Esophagus squamous epithelium (tissue), 5 donors: ENCODE measurements around the gene STK35. TPM values are rescaled to one million over a fixed set of nuclear protein-coding genes. Genes with fewer than 3 reads are reported as not detected.

Experiments
- DNase-seq: peaks from one replicate; lab custom pipeline; 2025; lab: John Stamatoyannopoulos, UW
- H3K27ac ChIP-seq, 4 donors: fragments of 200-600 bp; sonication (generic); one replicate each; pipeline ENCODE4 v1.5.1; 2016 to 2019; ENCODE audit warnings: mild to moderate bottlenecking in 1 of 4
- H3K27me3 ChIP-seq, 4 donors: fragments of 200-600 bp; sonication (generic); 1 replicate in 3 of 4; 2 replicates in 1 of 4; pipeline versions ENCODE4 v1.5.1 to v1.6.0; 2017 to 2021; ENCODE audit warnings: antibody characterized with exemption in 1 of 4
- H3K36me3 ChIP-seq, 3 donors: fragments of 200-600 bp; sonication (generic); one replicate each; pipeline ENCODE4 v1.5.1; 2016 to 2019
- H3K4me1 ChIP-seq, 3 donors: fragments of 200-600 bp; sonication (generic); one replicate each; pipeline ENCODE4 v1.5.1; 2017 to 2019
- H3K4me3 ChIP-seq, 4 donors: fragments of 200-600 bp; sonication (generic); 1 replicate in 3 of 4; 2 replicates in 1 of 4; pipeline ENCODE4 v1.5.1; 2016 to 2019; ENCODE audit warnings: mild to moderate bottlenecking in 2 of 4, moderate library complexity in 1 of 4
- H3K9me3 ChIP-seq, 3 donors: fragments of 200-600 bp; sonication (generic); one replicate each; pipeline ENCODE4 v1.5.1; 2016 to 2019
- CTCF ChIP-seq, 6 experiments: fragments of 450-650 bp in 4 of 6; fragments of 200-600 bp in 2 of 6; sonication (generic) in 2 of 6; IDR thresholded peaks; one replicate each; pipeline ENCODE4 v1.5.1; 2016 to 2019; ENCODE audit warnings: antibody characterized with exemption in 6 of 6, mild to moderate bottlenecking in 4 of 6, moderate library complexity in 4 of 6
- POLR2A ChIP-seq, 4 donors: fragments of 450-650 bp; IDR thresholded peaks; one replicate each; pipeline ENCODE4 v1.6.1; 2017; ENCODE audit warnings: antibody characterized with exemption in 4 of 4, mild to moderate bottlenecking in 4 of 4, moderate library complexity in 3 of 4
- WGBS, 2 donors: methylation state at CpG; one replicate each; pipeline ENCODE4 v1.1.5; 2018; 5-methylcytosine and 5-hydroxymethylcytosine counted together
- intact Hi-C: fragments of 100-400 bp; cut with DNase I; formaldehyde crosslinking; loops from one replicate; pipeline ENCODE4 v1.15.0; 2022
- small RNA-seq, 4 donors: library from RNA; depleted of rRNA; stranded (forward); fragments of <200 nt; gene quantifications; one replicate each; pipeline ENCODE3, GENCODE V24; 2016
- total RNA-seq, 4 donors: library from RNA; depleted of rRNA; stranded (reverse); fragments of >200 nt; gene quantifications; one replicate each; pipeline ENCODE4 v1.1.0, GENCODE V29; 2016
- donor health status: DM: yes; HTN: yes; CAD: no.

The STK35 gene
- total RNA-seq, 4 donors from 2014 or later = 20.8 to 31.1 (median 26.1) TPM

- no peak for DNase-seq
- H3K27ac ChIP-seq = no peak overlapping the region
- no peaks in the 10 kb centered on the region for H3K9me3 ChIP-seq
- TF ChIP-seq POLR2A (IDR thresholded peaks at IDR 0.05) (no peak), CTCF (IDR thresholded peaks at IDR 0.05) (no peak)
- 57 to 69% methylated on average over 4 to 5 of the region's 5 CpGs for WGBS, 2 donors
- H3K4me1 ChIP-seq = peaks cover 0 to 15% (median 0%) of the 10 kb centered on the region in 3 donors
- H3K4me3 ChIP-seq = no peak overlapping the region
- H3K27me3 ChIP-seq = peaks cover 0 to 27% (median 0%) of the 10 kb centered on the region in 4 donors
- H3K36me3 ChIP-seq = no peaks in the 10 kb centered on the region
- intact Hi-C loops = no loop called here
Measured at GRCh38 chr20:2195614-2196013, 94.0 kb downstream of the STK35 start.

GRCh38 chr20:2197166-2197565, 95.5 kb downstream of the STK35 start:
- DNase-seq = no peak
- 52 to 70% methylated on average over 7 of the region's 7 CpGs for WGBS, 2 donors
- no peak for TF ChIP-seq POLR2A (IDR thresholded peaks at IDR 0.05)
- no peak for TF ChIP-seq CTCF (IDR thresholded peaks at IDR 0.05)

More at GRCh38 chr20:2197166-2197565, 95.5 kb downstream of the STK35 start:
- peaks cover 0 to 27% (median 0%) of the 10 kb centered on the region in 4 donors for H3K27me3 ChIP-seq
- intact Hi-C loops = no loop called here
- H3K4me1 ChIP-seq = peaks cover 0 to 15% (median 0%) of the 10 kb centered on the region in 3 donors
- H3K9me3 ChIP-seq = no peaks in the 10 kb centered on the region
- H3K36me3 ChIP-seq = no peaks in the 10 kb centered on the region
- H3K4me3 ChIP-seq = no peak overlapping the region
- no peak overlapping the region for H3K27ac ChIP-seq

Small RNA genes within 50 kb of the gene (small RNA-seq; reads per million reads assigned to genes)
- 0 reads per million in 4 donors for gene RPL7P2

Other genes starting within 250 kb of the STK35 start
- 10 to 100 TPM in 3 of 4 donors, 1 to 10 TPM in 1; 9.3 to 23.4 (median 20.1) TPM for gene SIRPA, start 206.4 kb upstream of the STK35 start, total RNA-seq
- not detected for gene PDYN, start 107.8 kb upstream of the STK35 start, total RNA-seq
- 1,000 to 10,000 TPM in 3 of 4 donors, 100 to 1,000 TPM in 1; 626 to 2,995 (median 1,370) TPM for gene TGM3, start 194.2 kb downstream of the STK35 start, total RNA-seq